IMR-90 (cell line): ENCODE data around the gene EDA.

Experiments
- CTCF ChIP-seq: conservative IDR thresholded peaks from 2 replicates; pipeline ENCODE4 v1.5.1; 2012; ENCODE audit warnings: mild to moderate bottlenecking, low read depth, low read length, improper control_type of control experiment
- POLR2A ChIP-seq: IDR thresholded peaks from 2 replicates; pipeline ENCODE4 v1.6.1; 2012; ENCODE audit warnings: mild to moderate bottlenecking, low read depth, low read length
- RAD21 ChIP-seq: IDR thresholded peaks from 2 replicates; pipeline ENCODE4 v1.6.1; 2012; ENCODE audit warnings: low read length, improper control_type of control experiment
- USF2 ChIP-seq: fragments of 150-350 bp; IDR thresholded peaks from 2 replicates; pipeline ENCODE4 v1.6.1; 2017; ENCODE audit warnings: mild to moderate bottlenecking, antibody characterized with exemption, low read length, low read depth

GRCh38 chrX:69607616-69608015, 8.3 kb upstream of the EDA start:
- TF ChIP-seq POLR2A (no peak), RAD21 (no peak), USF2 (no peak), CTCF (no peak)
